ENCODE measurements around the gene OGDHL.
"Not testable (repeated sequence)": the region's sequence is repeated elsewhere in the genome, so short reads cannot be mapped to it uniquely, and the experiment has no call there.

DNA sequence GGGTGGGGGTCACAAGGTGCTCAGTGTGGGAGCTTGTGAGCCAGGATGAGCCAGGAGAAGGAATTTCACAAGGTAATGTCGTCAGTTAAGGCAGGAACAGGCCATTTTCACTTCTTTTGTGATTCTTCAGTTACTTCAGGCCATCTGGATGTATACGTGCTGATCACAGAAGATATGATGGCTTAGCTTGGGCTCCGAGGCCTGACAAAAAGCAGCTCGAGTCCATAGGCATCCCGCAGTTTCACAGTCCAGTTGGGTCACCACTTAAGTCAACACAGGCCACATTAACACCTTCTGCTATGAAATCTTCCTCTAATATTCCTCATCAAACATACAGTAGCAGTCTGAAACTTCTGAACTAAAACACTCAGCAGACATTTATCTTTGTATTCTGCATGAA, 10.8 kb upstream of the OGDHL start:
- TF ChIP-seq, protein P1, sequence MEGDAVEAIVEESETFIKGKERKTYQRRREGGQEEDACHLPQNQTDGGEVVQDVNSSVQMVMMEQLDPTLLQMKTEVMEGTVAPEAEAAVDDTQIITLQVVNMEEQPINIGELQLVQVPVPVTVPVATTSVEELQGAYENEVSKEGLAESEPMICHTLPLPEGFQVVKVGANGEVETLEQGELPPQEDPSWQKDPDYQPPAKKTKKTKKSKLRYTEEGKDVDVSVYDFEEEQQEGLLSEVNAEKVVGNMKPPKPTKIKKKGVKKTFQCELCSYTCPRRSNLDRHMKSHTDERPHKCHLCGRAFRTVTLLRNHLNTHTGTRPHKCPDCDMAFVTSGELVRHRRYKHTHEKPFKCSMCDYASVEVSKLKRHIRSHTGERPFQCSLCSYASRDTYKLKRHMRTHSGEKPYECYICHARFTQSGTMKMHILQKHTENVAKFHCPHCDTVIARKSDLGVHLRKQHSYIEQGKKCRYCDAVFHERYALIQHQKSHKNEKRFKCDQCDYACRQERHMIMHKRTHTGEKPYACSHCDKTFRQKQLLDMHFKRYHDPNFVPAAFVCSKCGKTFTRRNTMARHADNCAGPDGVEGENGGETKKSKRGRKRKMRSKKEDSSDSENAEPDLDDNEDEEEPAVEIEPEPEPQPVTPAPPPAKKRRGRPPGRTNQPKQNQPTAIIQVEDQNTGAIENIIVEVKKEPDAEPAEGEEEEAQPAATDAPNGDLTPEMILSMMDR (IDR thresholded peaks at IDR 0.05 in 4 of 5, conservative IDR thresholded peaks at IDR 0.05 in 1 of 5), result not testable (repeated sequence)
- not testable (repeated sequence) for TF ChIP-seq POLR2A (IDR thresholded peaks at IDR 0.05)
